HT-29 (cell line): ENCODE results near the gene HBM. TPM values are rescaled to one million over a fixed set of nuclear protein-coding genes. Genes with fewer than 3 reads are reported as not detected.
"Not testable (repeated sequence)": the region's sequence is repeated elsewhere in the genome, so short reads cannot be mapped to it uniquely, and the experiment has no call there.

Experiments
- DNase-seq: peaks from one replicate; pipeline ENCODE4 v3.0.0-alpha.2; 2015; ENCODE audit warnings: low spot score
- total RNA-seq: library from RNA; depleted of rRNA; stranded (reverse); fragments of >200 nt; shearing (Covaris generic); gene quantifications from 2 replicates; pipeline ENCODE4 v1.2.3, GENCODE V29; 2014

The HBM gene
- total RNA-seq, 1 experiment from 2014 or later = not detected

GRCh38 chr16:146646-147045 is 19.1 kb upstream of the HBM start:
- no peak for DNase-seq

- no peak for DNase-seq
Observed at GRCh38 chr16:149024-149660, 16.6 kb upstream of the HBM start.

GRCh38 chr16:152141-153128 is 13.3 kb upstream of the HBM start, which contains the start of gene HBZ:
TSS of gene HBZ (plus strand) at chr16:152644. CDS start at chr16:152910, 266 bp downstream.
- DNase-seq = no peak

- DNase-seq = not testable (repeated sequence)
Observed at GRCh38 chr16:153129-153521, 12.7 kb upstream of the HBM start.

GRCh38 chr16:153550-154216 is 12.1 kb upstream of the HBM start:
- DNase-seq = not testable (repeated sequence)

- DNase-seq = no peak
Observed at GRCh38 chr16:154217-155030, 11.4 kb upstream of the HBM start.

GRCh38 chr16:155031-155398 is 10.8 kb upstream of the HBM start:
- DNase-seq = no peak

- no peak for DNase-seq
Observed at GRCh38 chr16:159136-159849, 6.5 kb upstream of the HBM start.

- not testable (repeated sequence) for DNase-seq
Observed at GRCh38 chr16:160242-160641, 5.5 kb upstream of the HBM start.

GRCh38 chr16:160691-161190 is 5.0 kb upstream of the HBM start:
- DNase-seq = no peak

- no peak for DNase-seq
Observed at GRCh38 chr16:162271-162991, 3.3 kb upstream of the HBM start.

GRCh38 chr16:163139-163538 is 2.6 kb upstream of the HBM start:
- DNase-seq = not testable (repeated sequence)

- not testable (repeated sequence) for DNase-seq
Observed at GRCh38 chr16:163696-164095, 2.1 kb upstream of the HBM start.

- DNase-seq = not testable (repeated sequence)
Observed at GRCh38 chr16:164134-164823, 1.5 kb upstream of the HBM start.

GRCh38 chr16:164827-165538 is 795 bp upstream of the HBM start:
- no peak for DNase-seq

GRCh38 chr16:166375-167121 is 770 bp downstream of the HBM start:
- no peak for DNase-seq

- no peak for DNase-seq
Observed at GRCh38 chr16:167122-167690, 1.4 kb downstream of the HBM start.
